22Rv1 (cell line): ENCODE data around the gene ERCC1.

Experiments
- H3K27ac ChIP-seq: fragments of 450-650 bp; 2 replicates; pipeline ENCODE4 v1.5.1; 2017
- ZFX ChIP-seq: fragments of 450-650 bp; IDR thresholded peaks from 2 replicates; pipeline ENCODE4 v1.6.1; 2017; ENCODE audit warnings: antibody characterized with exemption, borderline replicate concordance
- TF ChIP-seq, protein P1 (sequence below): fragments of 450-650 bp; IDR thresholded peaks from 2 replicates; pipeline ENCODE4 v1.5.1; 2017; ENCODE audit warnings: mild to moderate bottlenecking

ERCC1 gene

DNA sequence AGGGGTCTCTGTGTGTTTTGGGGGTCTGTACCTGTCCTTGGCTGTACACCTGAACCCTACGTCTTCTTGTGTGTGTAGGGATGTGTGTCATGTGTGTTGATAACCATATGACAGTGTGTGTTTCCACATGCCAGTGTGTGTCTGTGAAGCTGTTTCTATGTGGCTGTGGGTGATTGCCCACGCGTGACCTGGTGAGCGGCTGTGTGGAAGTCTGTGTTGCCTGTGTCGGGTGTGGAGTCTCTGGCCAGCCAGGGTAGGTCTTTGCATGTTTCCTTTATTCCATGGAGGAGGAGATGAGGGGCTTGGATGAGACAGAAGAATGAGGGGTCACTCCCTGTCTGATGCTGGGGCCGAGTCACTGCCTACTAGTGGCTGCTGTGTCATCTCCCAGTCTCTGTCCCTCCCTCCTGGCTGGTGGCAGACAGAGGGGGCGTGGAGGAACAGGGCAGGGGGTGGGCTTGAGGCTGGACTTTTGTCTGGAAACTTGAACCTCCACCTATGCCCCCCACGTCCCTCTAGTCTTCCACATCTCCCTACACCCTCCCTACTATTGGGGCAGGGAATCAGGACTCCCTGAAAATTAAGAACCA is 41.2 kb upstream of the ERCC1 start:
- no peak overlapping the region for H3K27ac ChIP-seq
- TF ChIP-seq, protein P1, sequence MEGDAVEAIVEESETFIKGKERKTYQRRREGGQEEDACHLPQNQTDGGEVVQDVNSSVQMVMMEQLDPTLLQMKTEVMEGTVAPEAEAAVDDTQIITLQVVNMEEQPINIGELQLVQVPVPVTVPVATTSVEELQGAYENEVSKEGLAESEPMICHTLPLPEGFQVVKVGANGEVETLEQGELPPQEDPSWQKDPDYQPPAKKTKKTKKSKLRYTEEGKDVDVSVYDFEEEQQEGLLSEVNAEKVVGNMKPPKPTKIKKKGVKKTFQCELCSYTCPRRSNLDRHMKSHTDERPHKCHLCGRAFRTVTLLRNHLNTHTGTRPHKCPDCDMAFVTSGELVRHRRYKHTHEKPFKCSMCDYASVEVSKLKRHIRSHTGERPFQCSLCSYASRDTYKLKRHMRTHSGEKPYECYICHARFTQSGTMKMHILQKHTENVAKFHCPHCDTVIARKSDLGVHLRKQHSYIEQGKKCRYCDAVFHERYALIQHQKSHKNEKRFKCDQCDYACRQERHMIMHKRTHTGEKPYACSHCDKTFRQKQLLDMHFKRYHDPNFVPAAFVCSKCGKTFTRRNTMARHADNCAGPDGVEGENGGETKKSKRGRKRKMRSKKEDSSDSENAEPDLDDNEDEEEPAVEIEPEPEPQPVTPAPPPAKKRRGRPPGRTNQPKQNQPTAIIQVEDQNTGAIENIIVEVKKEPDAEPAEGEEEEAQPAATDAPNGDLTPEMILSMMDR = no peak
- TF ChIP-seq ZFX = no peak

- no peak overlapping the region for H3K27ac ChIP-seq
- TF ChIP-seq, protein P1 = no peak
- TF ChIP-seq ZFX = no peak
These were observed 40.6 kb upstream of the ERCC1 start for GRCh38 chr19:45464274-45464673.

- TF ChIP-seq ZFX = no peak
- TF ChIP-seq, protein P1 = no peak
- H3K27ac ChIP-seq = no peak overlapping the region
These were observed 39.5 kb upstream of the ERCC1 start for GRCh38 chr19:45463241-45463640.

GRCh38 chr19:45462174-45462573 is 38.5 kb upstream of the ERCC1 start:
- TF ChIP-seq, protein P1 = no peak
- TF ChIP-seq ZFX = no peak
- H3K27ac ChIP-seq = no peak overlapping the region

GRCh38 chr19:45460807-45461347 is 37.2 kb upstream of the ERCC1 start:
- no peak overlapping the region for H3K27ac ChIP-seq
- no peak for TF ChIP-seq ZFX
- TF ChIP-seq, protein P1 = no peak

GRCh38 chr19:45457776-45458175 is 34.1 kb upstream of the ERCC1 start:
- TF ChIP-seq, protein P1 = no peak
- TF ChIP-seq ZFX = no peak
- H3K27ac ChIP-seq = no peak overlapping the region

GRCh38 chr19:45456500-45456815 is 32.7 kb upstream of the ERCC1 start:
- TF ChIP-seq, protein P1 = no peak
- no peak for TF ChIP-seq ZFX
- H3K27ac ChIP-seq = no peak overlapping the region
